GM06990 (cell line): ENCODE results near the gene PRRT2.

Experiments
- DNase-seq: peaks from one replicate; pipeline ENCODE4 v3.0.0-alpha.2; 2011; ENCODE audit not compliant: insufficient read length; ENCODE audit errors: extremely low read depth
- H3K27me3 ChIP-seq: replicated peaks from 2 replicates; pipeline ENCODE4 v1.6.0; 2011; ENCODE audit warnings: low read length; ENCODE audit not compliant: control insufficient read depth, insufficient read depth
- H3K36me3 ChIP-seq: 2 replicates; pipeline ENCODE4 v1.5.1; 2011; ENCODE audit warnings: low read length; ENCODE audit not compliant: control insufficient read depth, insufficient read depth
- H3K4me3 ChIP-seq: replicated peaks from 2 replicates; pipeline ENCODE4 v1.5.1; 2011; ENCODE audit warnings: low read depth, mild to moderate bottlenecking, control low read depth, low read length
- CTCF ChIP-seq: IDR thresholded peaks from 2 replicates; pipeline ENCODE4 v1.5.1; 2011; ENCODE audit warnings: low read length, control low read depth, mild to moderate bottlenecking, inconsistent platforms; ENCODE audit not compliant: insufficient read depth, poor library complexity, severe bottlenecking

The PRRT2 gene

GRCh38 chr16:29813644-29814562, 1.9 kb downstream of the PRRT2 start:
- H3K27me3 ChIP-seq = no peaks in the 10 kb centered on the region
- no peak for DNase-seq
- no peak overlapping the region for H3K4me3 ChIP-seq
- no peak for TF ChIP-seq CTCF
- peaks cover 12% of the 10 kb centered on the region for H3K36me3 ChIP-seq

- no peak for TF ChIP-seq CTCF
Measured at GRCh38 chr16:29814592-29814991, 2.6 kb downstream of the PRRT2 start.

GRCh38 chr16:29815032-29815721, 3.2 kb downstream of the PRRT2 start:
- TF ChIP-seq CTCF = no peak
- Histone ChIP-seq H3K36me3 (peaks cover 7% of the 10 kb centered on the region), H3K27me3 (no peaks in the 10 kb centered on the region), H3K4me3 (peak overlapping the region; percentile 89)
- no peak for DNase-seq

More at GRCh38 chr16:29814592-29814991, 2.6 kb downstream of the PRRT2 start:
- H3K36me3 ChIP-seq = peaks cover 9% of the 10 kb centered on the region
- no peaks in the 10 kb centered on the region for H3K27me3 ChIP-seq
- DNase-seq = no peak
- no peak overlapping the region for H3K4me3 ChIP-seq

GRCh38 chr16:29815793-29816693, 4.0 kb downstream of the PRRT2 start, which contains the start of gene PAGR1:
Gene PAGR1, plus strand, starts transcription at chr16:29816152. Its CDS starts 374 bp downstream, at chr16:29816526.
- no peaks in the 10 kb centered on the region for H3K27me3 ChIP-seq
- TF ChIP-seq CTCF = peak; percentile 98
- peak within 1 kb of the TSS; percentile 89 for H3K4me3 ChIP-seq
- peak; percentile 99 for DNase-seq
- H3K36me3 ChIP-seq = peaks cover 5% of the 10 kb centered on the region

- TF ChIP-seq CTCF = peak; percentile 27
- DNase-seq = no peak
- Histone ChIP-seq H3K27me3 (no peaks in the 10 kb centered on the region), H3K4me3 (peak overlapping the region; percentile 89), H3K36me3 (peaks cover 5% of the 10 kb centered on the region)
Measured at GRCh38 chr16:29816694-29817441, 4.9 kb downstream of the PRRT2 start.
